ENCODE measurements around the gene MOB2. TPM values are rescaled to one million over a fixed set of nuclear protein-coding genes. Genes with fewer than 3 reads are reported as not detected.

MOB2 gene
- polyA plus RNA-seq, 1 experiment: 61.3 TPM

DNA sequence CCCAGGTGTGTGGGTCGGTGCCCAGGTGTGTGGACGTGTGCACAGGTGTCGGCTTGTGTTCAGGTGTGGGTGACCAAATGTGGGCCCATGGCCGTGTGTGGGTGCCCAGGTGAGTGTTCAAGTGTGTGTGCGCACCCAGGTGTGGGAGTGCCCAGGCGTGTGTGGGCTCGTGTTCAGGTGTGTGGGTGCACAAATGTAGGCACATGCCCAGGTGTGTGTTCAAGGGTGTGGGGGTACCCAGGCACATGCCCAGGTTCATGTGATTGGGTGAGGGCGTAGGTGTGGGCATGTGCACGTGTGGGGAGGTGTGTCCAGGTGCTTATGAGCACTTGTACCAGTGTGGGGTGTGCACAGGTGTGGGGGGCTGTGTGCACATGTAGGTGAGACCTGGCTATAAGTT is 42.8 kb downstream of the MOB2 start:
- TF ChIP-seq CTCF (IDR thresholded peaks at IDR 0.05; ENCODE audit: insufficient read depth, low read depth, low read length): no peak
- Histone ChIP-seq H3K36me3 (ENCODE audit: control insufficient read depth, insufficient read depth, low read length) (no peaks in the 10 kb centered on the region), H3K27me3 (ENCODE audit: control insufficient read depth, insufficient read depth, low read length) (no peaks in the 10 kb centered on the region), H3K4me3 (ENCODE audit: low read depth, low read length) (no peak overlapping the region)
- no peak for DNase-seq (ENCODE audit: low read depth)
- POLR2A ChIA-PET: no interaction called here
- CTCF ChIA-PET: no interaction called here

DNA sequence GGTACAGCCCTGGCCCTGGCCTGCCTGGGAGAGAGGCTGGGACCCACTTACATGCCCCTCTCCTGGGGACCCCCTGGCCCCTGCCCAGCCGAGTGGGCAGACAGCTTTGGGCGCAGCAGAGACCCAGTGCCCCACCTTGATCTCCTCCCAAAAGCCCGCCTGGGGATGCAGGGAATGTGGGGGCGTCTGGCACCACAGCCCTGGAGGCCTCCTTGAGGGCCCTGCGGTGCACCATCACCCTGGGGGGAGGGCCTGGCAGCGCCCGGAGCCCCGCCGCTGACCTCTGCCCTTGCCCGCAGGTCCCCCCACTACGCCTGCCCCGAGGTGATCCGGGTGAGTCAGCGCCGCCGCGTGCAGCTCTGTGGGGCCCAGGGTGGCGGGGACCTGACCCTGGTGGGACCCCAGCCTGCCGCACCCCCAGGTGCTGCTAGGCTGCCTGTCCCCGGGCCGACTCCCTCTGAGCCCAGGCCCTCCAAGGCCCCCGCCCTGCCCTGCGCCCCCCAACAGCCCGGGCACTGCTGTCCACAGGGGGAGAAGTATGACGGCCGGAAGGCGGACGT is 43.7 kb downstream of the MOB2 start:
- Histone ChIP-seq H3K4me3 (ENCODE audit: low read depth, low read length) (no peak overlapping the region), H3K36me3 (ENCODE audit: control insufficient read depth, insufficient read depth, low read length) (no peaks in the 10 kb centered on the region), H3K27me3 (ENCODE audit: control insufficient read depth, insufficient read depth, low read length) (no peaks in the 10 kb centered on the region)
- POLR2A ChIA-PET: no interaction called here
- no peak for TF ChIP-seq CTCF (IDR thresholded peaks at IDR 0.05; ENCODE audit: insufficient read depth, low read depth, low read length)
- CTCF ChIA-PET: no interaction called here
- no peak for DNase-seq (ENCODE audit: low read depth)

GRCh38 chr11:1442163-1442562 is 44.4 kb downstream of the MOB2 start:
- no peaks in the 10 kb centered on the region for H3K36me3 ChIP-seq (ENCODE audit: control insufficient read depth, insufficient read depth, low read length)
- H3K4me3 ChIP-seq (ENCODE audit: low read depth, low read length): no peak overlapping the region
- ChIA-PET POLR2A (no interaction called here), CTCF (no interaction called here)
- TF ChIP-seq CTCF (IDR thresholded peaks at IDR 0.05; ENCODE audit: insufficient read depth, low read depth, low read length): no peak
- H3K27me3 ChIP-seq (ENCODE audit: control insufficient read depth, insufficient read depth, low read length): no peaks in the 10 kb centered on the region
- no peak for DNase-seq (ENCODE audit: low read depth)

DNA sequence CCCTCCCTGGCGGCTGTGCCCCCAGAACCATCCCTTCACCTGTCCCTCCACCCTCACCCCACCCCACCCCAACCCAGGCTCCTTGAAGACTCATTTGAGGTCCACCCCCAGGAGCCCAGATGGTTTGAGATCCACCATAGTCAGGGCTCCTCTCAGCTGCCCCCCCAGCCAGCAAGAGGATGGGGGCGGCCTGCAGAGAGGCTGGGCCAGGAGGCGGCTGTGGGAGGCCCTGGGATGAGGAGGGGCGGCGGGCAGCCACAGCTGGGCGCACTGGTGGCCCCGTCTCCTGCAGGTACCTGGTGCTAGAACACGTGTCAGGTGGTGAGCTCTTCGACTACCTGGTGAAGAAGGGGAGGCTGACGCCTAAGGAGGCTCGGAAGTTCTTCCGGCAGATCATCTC is 46.1 kb downstream of the MOB2 start:
- ChIA-PET CTCF (no interaction called here), POLR2A (no interaction called here)
- Histone ChIP-seq H3K27me3 (ENCODE audit: control insufficient read depth, insufficient read depth, low read length) (no peaks in the 10 kb centered on the region), H3K4me3 (ENCODE audit: low read depth, low read length) (no peak overlapping the region), H3K36me3 (ENCODE audit: control insufficient read depth, insufficient read depth, low read length) (no peaks in the 10 kb centered on the region)
- no peak for DNase-seq (ENCODE audit: low read depth)
- TF ChIP-seq CTCF (IDR thresholded peaks at IDR 0.05; ENCODE audit: insufficient read depth, low read depth, low read length): no peak

DNA sequence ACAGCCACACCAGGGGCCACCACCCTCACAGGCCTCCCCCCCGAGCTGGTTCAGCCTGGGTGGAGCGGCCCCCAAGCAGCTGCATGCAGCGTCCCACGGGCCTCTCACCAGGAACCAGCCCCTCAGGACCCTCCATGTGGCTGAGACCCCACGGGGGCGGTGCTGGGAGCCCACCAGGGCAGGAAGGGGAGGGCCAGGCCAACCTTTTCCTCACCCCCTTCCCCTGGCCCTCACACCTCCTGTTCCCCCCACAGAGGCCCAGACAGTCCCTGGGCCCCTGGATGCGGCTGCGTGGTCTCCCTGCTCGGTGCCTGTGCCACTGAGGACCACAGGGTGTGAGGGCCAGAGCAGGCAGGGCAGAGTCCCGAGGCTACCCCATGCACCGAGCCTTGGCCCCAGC is 46.5 kb downstream of the MOB2 start:
- DNase-seq (ENCODE audit: low read depth): no peak
- no peak overlapping the region for H3K4me3 ChIP-seq (ENCODE audit: low read depth, low read length)
- ChIA-PET POLR2A (no interaction called here), CTCF (interaction anchor here (0.6 kb wide), 1 partner anchor 20 kb away, joined by 3 read pairs; no protein-coding TSS in a partner anchor)
- no peaks in the 10 kb centered on the region for H3K36me3 ChIP-seq (ENCODE audit: control insufficient read depth, insufficient read depth, low read length)
- no peak for TF ChIP-seq CTCF (IDR thresholded peaks at IDR 0.05; ENCODE audit: insufficient read depth, low read depth, low read length)
- H3K27me3 ChIP-seq (ENCODE audit: control insufficient read depth, insufficient read depth, low read length): no peaks in the 10 kb centered on the region

Measured in BJ (cell line).